ENCODE data around the gene RAPGEF2.
"Not testable (repeated sequence)": the region's sequence is repeated elsewhere in the genome, so short reads cannot be mapped to it uniquely, and the experiment has no call there.

RAPGEF2 gene

GRCh38 chr4:159138436-159138835, 35.6 kb downstream of the RAPGEF2 start:
- DNase-seq = no peak

DNA sequence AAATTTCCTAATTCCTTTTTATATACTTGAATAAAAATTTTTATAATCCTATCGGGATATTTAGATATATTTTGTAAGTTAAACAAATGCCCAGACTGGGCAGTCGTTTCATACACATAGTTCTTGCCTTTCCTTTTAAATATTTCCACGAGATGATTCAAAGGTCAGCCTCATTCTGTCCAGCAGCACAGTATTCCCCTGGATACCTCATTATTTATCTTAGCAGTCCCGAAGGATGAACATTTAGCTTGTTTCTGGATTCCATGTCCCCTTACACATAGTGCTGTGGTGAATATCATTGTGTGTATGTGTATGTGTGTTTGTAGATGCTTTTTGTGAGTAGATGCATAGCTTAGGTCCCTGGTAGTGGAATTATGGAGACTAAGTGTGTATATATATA, 38.3 kb downstream of the RAPGEF2 start:
- no peak for DNase-seq

- no peak for DNase-seq
These were observed 39.4 kb downstream of the RAPGEF2 start for GRCh38 chr4:159142241-159142640.

DNA sequence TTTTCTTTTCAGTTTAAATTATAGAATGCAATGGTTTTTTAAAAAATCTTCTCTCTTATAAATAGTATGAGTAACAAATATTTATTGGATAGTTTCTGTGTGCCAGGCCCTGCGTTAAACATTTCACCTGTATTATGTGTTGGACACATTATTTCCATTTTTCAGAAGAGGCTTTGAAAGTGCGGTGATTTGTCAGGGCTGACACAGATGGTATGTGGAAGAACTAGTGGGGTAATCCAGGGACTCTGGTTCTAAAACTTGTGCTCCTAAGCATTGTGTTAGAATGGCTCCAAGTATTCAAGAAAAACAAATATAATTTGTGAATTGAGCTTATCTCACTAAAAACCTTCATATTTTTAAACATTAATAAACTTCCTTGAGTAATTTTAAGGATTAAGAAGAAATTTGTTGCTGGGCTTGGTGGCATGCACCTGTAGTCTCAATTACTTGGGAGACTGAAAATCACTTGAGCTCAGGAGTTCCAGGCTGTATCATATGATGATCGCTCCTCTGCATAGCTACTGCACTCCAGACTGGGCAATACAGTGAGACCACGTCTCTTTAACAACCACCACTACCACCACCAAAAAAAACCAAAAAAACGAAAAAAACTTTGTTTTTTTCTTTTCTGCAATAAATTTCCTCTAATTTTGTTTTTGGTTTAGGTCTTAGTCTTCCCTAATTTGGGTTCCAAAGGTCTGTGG, 40.0 kb downstream of the RAPGEF2 start:
- no peak for DNase-seq

GRCh38 chr4:159143687-159144086, 40.8 kb downstream of the RAPGEF2 start:
- DNase-seq = no peak

GRCh38 chr4:159144112-159144694, 41.3 kb downstream of the RAPGEF2 start:
- no peak for DNase-seq

DNA sequence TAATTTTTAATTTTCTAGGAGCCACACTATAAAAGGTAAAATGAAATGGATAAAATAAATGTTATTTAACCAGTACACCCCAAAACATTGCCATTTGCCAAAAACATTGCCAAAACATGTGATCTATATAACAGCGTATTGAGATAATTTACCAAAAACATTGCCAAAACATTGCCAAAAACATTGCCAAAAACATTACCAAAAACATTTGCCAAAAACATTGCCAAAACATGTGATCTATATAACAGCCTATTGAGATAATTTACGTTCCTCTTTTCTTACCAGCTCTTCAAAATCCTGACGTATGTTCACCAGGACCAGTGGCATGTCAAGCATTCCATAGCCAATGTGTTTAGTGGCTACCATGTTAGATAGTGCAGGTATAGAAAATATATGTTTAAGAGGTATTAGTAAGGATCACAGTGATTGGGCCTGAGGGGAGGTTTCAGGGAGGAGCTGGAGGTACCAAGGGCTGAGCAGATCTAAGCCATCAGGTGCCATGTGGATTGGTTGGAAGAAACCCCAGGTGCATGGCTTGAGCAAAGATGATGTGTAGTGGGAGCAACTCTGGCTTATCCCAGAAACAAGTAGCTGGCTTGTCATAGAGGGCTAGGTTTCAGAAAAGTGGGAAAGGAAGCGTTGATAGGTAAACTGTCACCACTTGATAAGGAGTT, 42.6 kb downstream of the RAPGEF2 start:
- DNase-seq = no peak

- DNase-seq = no peak
These were observed 43.1 kb downstream of the RAPGEF2 start for GRCh38 chr4:159145992-159146330.

GRCh38 chr4:159146488-159146887, 43.6 kb downstream of the RAPGEF2 start:
- no peak for DNase-seq

DNA sequence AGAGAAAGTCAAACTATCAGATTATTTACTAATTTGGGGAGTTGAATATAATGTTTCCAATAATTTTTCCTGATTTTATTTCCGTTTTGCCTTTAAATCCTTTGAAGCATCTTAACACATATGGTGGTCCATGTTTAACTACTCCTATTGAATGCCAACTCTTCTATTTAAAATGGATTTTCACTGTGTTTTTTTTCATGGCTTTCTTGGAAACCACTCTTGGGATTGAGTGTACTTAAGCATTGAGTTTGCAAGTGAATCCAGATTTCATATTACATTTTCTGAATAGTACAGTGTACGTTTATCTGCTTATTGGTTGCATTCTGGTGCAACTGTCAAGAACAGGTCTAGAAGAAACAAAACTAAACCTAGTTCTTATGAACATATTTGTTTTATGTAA, 45.6 kb downstream of the RAPGEF2 start:
- DNase-seq = no peak

DNA sequence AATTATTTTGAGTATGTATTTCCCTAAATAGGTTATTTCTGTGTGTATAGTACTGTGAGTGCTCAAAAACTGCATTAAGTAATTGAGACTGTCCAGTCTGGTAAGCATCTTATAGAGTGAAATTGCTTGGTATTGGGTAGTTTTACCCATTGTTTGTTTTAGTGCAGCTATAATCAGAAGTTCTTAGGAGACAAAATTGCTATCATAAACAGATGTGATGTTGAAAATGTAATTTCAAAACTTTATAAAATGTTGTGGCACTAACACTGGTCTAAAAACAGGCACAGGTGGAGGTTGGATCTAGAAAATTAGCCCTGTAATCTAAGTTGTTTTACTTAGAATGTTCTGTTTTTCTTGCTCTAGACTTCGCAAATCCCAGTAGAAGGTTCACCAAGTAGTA, 46.8 kb downstream of the RAPGEF2 start:
- DNase-seq = no peak

DNA sequence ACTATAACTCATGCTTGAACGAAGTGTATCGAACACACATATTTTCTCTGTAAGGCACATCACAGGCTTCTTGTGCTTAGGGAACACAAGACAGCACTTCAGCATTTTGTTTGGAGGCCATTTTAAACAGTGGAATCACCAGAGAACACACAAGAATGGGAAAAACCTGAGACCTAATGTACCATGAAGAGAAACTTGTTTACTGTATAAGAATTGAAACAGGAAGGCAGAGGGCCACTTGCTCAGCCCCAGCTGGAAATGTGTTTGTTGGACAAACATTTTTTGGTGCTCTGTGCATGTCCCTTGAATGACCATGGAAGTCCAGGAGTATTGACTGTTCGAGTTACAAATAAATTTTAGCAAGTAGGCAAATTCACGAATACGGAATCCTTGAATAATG, 47.5 kb downstream of the RAPGEF2 start:
- DNase-seq = no peak

GRCh38 chr4:159150821-159151390, 48.0 kb downstream of the RAPGEF2 start:
- no peak for DNase-seq

- DNase-seq = no peak
These were observed 48.8 kb downstream of the RAPGEF2 start for GRCh38 chr4:159151689-159152088.

- no peak for DNase-seq
These were observed 49.3 kb downstream of the RAPGEF2 start for GRCh38 chr4:159152181-159152580.

DNA sequence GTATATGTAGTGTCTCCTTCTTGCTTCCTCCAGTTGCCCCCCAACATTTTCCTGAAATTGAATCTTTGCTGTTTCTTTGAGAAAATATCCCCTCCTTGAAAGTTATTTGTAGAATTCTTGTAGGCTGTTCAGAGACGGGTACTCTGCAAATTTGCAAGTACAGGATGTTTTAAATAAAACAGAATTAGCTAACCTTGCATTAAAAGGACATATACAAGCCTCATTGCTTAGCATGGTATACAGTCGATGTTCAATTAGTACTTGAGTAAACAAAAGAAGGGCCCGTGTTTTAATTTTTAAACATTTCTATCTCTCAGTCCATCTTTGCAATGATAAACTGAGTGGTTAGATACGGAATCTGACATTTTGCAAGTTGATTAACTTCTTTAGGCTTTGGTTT, 50.8 kb downstream of the RAPGEF2 start:
- no peak for DNase-seq

- DNase-seq = no peak
These were observed 52.2 kb downstream of the RAPGEF2 start for GRCh38 chr4:159155119-159155518.

- no peak for DNase-seq
These were observed 55.3 kb downstream of the RAPGEF2 start for GRCh38 chr4:159158083-159158617.

DNA sequence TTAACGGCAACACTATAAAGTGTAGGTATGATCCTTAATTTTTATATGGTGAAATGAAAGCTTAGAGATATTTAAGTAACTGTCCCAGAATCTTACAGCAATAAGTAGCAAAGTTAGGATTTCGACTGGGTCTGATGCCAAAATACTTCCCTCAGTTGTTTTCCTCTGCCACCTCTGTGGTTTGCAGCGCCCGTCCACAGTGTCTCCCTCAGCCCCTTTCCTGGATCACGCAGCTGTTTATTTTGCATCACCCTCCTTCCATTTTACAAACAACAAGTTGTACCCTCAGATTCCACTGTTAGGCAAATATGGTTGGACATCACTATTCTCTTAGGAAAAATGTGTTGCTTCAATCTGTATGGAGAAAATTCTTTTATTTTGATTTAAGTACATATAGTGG, 56.1 kb downstream of the RAPGEF2 start:
- no peak for DNase-seq

DNA sequence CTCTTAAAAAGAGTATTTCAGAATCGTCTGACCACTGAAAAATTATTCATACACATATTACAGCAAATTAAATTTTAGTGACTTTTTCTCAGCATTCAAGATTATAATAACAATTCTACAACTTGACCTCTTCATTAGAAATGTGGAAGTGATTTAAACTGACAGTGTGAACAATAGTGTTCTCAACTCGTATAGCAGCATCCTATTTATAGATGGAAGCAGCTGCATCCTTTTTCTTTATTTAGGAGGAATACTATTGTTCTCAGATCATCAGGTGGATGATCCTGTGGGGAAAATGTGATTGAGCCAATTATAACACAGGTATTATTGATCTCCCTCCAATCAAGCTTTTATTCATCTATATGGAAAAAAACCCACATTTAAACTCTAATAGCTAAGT, 56.7 kb downstream of the RAPGEF2 start:
- DNase-seq = no peak

- no peak for DNase-seq
These were observed 57.4 kb downstream of the RAPGEF2 start for GRCh38 chr4:159160242-159160641.

GRCh38 chr4:159161436-159161835, 58.6 kb downstream of the RAPGEF2 start:
- DNase-seq = not testable (repeated sequence)

- DNase-seq = no peak
These were observed 59.7 kb downstream of the RAPGEF2 start for GRCh38 chr4:159162576-159162975.

DNA sequence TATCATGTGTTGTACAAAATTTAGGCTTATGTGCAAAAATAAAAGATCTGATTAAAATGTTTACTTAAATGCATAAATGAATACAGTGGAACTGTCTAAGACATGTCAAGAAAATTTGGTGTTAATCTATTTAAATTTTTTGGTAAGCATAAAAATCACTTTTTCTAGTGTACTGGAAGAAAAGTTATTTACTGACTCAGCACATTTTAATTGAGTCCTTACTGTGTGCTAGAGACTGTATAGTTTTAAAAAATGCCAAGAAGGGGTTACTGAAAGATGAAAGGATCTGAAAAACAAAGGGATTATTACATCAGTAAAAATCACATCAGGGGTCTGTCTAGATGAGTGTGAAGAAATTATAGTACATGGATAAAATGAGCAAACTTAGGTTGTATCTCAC, 60.6 kb downstream of the RAPGEF2 start:
- DNase-seq = no peak

Measured in DMS79 (cell line).